ENCODE measurements around the gene TMPRSS6.

- TF ChIP-seq CTCF (conservative IDR thresholded peaks at IDR 0.05; ENCODE audit: low read depth, low read length) (no peak), EZH2 (IDR thresholded peaks at IDR 0.05; ENCODE audit: low read length, unreplicated experiment) (no peak), EZH2phosphoT487 (IDR thresholded peaks at IDR 0.05; ENCODE audit: borderline replicate concordance, low read length) (no peak)
Measured at GRCh38 chr22:37023743-37024338, 85.7 kb downstream of the TMPRSS6 start.
